CMK (cell line): ENCODE results near the gene H3-3A.

Experiments
- DNase-seq: peaks from one replicate; pipeline ENCODE4 v3.0.0-alpha.2; 2010; ENCODE audit warnings: low read depth

Gene H3-3A

GRCh38 chr1:226054519-226055327 lies 7.8 kb upstream of the H3-3A start:
- no peak for DNase-seq

DNA sequence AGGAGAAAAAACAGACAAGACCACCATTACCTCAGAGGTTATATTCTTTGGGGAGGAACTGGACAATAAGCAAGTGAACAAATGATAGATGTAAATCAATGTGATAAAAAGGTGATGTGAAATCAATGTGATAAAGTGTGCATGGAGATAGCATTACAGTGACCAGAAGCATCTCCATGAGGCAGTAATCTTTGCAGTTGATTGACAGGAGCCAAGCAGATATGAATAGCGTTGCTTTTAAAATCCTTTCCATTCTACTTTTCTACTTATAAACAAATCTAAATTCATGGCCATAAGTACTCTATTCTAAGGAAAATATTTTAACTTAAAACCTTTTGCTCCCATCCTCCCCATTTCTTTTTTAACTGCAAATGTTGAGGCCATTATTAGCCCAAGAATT lies 2.8 kb upstream of the H3-3A start:
- no peak for DNase-seq

GRCh38 chr1:226060427-226060826 lies 2.1 kb upstream of the H3-3A start:
- no peak for DNase-seq

GRCh38 chr1:226061068-226061840 lies 1.3 kb upstream of the H3-3A start:
- DNase-seq = no peak

- peak; percentile 79 for DNase-seq
Measured at GRCh38 chr1:226061841-226062557, 517 bp upstream of the H3-3A start.

GRCh38 chr1:226063224-226063976 lies 884 bp downstream of the H3-3A start:
- no peak for DNase-seq

DNA sequence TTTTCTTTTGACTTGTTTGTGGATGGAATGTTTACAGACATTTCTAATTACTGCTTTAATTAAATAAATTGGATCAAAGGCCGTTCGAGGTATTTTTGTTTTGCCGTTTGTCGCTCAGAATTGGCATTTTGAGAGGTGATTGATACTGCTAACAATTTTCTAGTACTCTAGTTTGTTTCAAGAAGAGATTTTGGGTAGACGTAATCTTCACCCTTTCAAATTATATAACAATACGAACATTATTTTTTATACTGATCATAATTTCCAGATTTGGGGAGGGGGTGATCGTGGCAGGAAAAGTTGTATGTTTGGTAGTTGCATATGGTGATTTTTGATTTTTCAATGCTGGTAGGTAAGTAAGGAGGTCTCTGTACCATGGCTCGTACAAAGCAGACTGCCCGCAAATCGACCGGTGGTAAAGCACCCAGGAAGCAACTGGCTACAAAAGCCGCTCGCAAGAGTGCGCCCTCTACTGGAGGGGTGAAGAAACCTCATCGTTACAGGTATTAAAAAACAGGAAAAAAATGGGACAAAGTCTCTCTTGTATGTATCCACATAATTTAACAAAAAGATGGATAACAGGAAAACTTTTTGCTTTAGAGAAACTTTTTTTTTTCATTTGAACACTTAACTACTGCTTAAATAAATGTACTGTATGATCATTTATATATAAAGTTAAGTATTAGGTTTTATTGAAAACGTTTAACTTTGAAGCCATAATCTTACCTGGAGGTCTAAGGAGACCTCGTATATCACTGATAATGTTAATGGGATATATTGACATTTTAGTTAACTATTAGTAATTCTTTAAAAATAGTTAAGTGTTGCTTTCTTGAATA lies 1.7 kb downstream of the H3-3A start:
- no peak for DNase-seq

- DNase-seq = no peak
Measured at GRCh38 chr1:226064816-226065248, 2.3 kb downstream of the H3-3A start.

DNA sequence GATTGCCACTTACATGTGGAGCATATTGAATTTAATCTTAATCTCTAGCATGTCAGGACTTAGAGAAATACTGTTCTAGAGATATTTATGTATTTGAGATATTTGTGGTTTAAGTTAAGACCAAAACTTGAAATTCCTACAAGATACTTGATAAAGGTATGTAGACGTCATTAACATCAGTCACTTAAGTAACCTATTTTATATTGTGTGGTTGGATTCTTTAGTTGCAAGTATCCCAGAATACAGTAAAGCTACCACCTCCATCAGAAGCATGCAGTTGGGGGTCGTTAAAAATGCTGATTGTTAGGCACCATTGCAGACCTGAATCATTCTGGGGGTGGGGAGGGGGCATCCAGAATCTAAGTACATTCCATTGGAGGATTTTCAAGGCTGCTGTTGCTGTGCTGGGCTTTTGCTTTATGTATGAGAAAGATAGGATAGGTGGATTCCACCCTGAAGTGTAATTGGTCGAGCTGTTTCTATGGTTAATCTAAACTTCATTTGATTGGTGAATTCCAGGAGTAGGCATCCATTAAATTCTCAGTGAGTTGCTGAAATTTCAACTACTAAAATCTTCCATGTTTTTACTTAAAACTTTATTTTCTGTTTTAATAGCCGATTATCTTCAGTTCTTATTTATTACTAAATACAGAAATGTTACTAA lies 4.0 kb downstream of the H3-3A start:
- DNase-seq = no peak

GRCh38 chr1:226069811-226070489 lies 7.4 kb downstream of the H3-3A start:
- no peak for DNase-seq

GRCh38 chr1:226072347-226072746 lies 9.8 kb downstream of the H3-3A start:
- DNase-seq = no peak

- no peak for DNase-seq
Measured at GRCh38 chr1:226073184-226073950, 10.9 kb downstream of the H3-3A start.

DNA sequence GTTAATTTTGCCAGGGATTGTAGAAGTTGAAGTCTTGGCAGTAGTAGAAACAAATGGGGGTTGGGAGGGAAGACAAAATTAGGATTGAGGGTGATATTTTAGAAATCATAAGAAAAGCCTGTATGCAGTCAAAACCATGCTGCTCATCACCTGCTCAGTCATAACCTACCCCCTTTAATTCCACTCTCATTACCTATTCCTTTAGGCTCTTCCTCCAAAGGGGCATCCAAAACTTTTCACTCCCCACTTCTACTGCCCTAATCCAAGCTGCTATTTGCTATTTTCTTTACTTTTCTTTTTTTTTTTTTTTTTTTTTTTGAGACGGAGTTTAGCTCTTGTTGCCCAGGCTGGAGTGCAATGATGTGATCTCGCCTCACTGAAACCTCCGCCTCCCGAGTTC lies 11.5 kb downstream of the H3-3A start:
- DNase-seq = no peak

DNA sequence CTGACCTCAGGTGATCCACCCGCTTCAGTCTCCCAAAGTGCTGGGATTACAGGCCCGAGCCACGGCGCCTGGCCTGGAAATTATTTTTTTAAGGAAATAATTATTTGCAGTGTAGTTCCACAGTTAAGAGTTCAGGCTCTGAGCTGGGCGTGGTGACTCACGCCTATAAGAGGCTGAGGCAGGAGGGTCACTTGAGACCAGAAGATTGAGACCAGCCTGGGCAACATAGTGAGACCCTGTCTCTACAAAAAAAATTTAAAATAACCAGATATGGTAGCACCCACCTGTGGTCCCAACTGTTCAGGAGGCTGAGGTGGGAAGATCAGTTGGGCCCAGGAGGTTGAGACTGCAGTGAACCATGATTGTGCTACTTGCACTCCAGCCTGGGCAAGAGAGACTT lies 13.9 kb downstream of the H3-3A start:
- no peak for DNase-seq

- no peak for DNase-seq
Measured at GRCh38 chr1:226078374-226078773, 15.9 kb downstream of the H3-3A start.

GRCh38 chr1:226082587-226082917 lies 20.0 kb downstream of the H3-3A start:
- DNase-seq = no peak

GRCh38 chr1:226082959-226083301 lies 20.4 kb downstream of the H3-3A start:
- no peak for DNase-seq

- peak; percentile 68 for DNase-seq
Measured at GRCh38 chr1:226083302-226084101, 21.0 kb downstream of the H3-3A start.
